Ureter (tissue), 1 donor: ENCODE data around the gene CASZ1. TPM values are rescaled to one million over a fixed set of nuclear protein-coding genes. Genes with fewer than 3 reads are reported as not detected.

Experiments
- DNase-seq: peaks from one replicate; pipeline ENCODE4 v3.0.0-alpha.2; 2020; ENCODE audit warnings: low spot score
- total RNA-seq: library from RNA; stranded (reverse); gene quantifications from one replicate; pipeline ENCODE4 v1.2.4, GENCODE V29; 2023
- donor health status: DM: yes; HTN: yes; CAD: no.

The CASZ1 gene
- total RNA-seq, 1 donor from 2014 or later: 76.8 TPM

DNA sequence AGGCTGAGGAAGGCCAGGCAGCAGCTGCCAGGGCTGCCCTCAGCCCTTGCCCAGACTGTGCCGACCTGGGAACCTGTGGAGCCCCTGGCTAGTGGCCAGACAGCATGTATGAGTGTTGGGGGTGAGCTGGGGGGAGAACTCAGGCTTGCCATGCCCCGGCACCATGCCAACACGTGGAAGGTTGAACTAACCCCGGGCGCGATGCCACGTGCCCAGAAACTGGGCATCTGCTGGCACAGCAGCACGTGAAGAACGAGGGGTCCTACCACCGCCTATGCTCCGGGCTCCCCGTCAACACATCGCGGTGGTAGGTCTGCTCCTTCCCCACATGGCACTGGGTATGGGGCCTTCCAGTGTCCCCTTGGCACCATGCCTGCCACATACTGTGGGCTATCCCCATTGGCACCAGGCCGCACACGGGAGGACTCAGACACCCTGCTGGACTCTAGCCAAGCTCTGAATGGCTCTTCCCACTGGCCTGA lies 68.7 kb downstream of the CASZ1 start:
- no peak for DNase-seq

- DNase-seq: no peak
These were observed 70.1 kb downstream of the CASZ1 start for GRCh38 chr1:10726355-10726754.

- no peak for DNase-seq
These were observed 71.2 kb downstream of the CASZ1 start for GRCh38 chr1:10724948-10725847.

DNA sequence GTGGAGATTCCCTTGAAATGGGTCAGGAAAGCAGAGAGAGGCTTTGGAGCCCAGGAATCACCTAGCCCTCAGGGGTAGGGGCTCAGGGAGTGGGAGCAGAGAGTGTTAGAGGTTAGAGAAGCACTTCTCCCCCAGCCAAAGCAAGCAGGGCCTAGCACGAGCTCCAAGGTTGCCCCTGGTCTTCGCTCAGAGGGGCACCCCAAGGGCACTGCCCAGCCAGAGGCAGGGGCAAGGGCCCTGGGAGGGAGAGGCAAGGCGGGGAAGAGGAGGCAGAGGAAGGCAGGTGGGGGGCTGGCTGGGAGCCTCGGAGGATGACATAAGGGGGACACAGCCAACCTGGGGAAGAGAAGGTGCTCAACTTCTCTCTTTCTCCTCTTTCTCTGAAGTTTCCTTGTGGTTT lies 71.9 kb downstream of the CASZ1 start:
- DNase-seq: no peak

GRCh38 chr1:10724052-10724494 lies 72.4 kb downstream of the CASZ1 start:
- peak; percentile 70 for DNase-seq

DNA sequence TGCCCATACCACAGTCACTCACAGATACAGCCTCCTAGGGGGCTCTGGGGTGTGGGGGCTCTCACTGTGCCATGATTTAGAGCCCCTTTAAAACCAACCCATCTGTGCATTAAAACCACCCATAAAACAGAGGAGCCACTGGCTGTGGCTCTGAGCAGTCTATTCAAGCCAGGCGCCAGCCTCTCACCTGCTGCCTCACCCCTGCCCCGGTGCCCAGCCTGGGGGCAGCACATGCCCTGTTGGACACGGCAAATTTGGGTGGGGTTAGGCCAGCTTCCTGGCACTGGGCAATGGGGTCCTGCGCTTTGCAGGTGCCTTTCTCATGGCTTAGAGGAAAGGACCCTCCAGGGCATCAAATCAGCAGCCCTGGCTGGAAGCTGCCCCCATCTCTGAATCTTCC lies 73.1 kb downstream of the CASZ1 start:
- no peak for DNase-seq

DNA sequence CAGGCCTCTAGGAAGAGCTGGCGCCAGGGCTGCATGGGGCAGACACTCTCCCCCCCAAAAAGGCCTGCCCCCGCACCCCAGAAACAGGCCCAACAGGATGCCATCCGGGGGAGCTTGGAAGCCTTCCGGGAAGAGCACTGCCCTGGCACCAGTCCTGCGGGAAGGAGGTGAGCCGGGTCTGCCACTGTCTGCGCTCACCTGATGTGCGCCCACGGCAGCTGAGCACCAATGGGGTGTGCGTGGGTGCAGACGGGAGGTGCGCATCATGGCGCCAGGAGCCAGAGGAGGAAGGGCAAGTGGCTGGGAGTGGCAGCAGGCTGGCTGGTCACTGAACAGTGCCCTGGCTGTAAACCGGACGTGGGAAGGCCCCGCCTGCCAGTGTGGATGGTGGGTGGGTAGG lies 73.6 kb downstream of the CASZ1 start:
- no peak for DNase-seq

- no peak for DNase-seq
These were observed 74.8 kb downstream of the CASZ1 start for GRCh38 chr1:10721381-10722321.

GRCh38 chr1:10720635-10721034 lies 75.8 kb downstream of the CASZ1 start:
- no peak for DNase-seq

- DNase-seq: no peak
These were observed 78.4 kb downstream of the CASZ1 start for GRCh38 chr1:10718083-10718415.

DNA sequence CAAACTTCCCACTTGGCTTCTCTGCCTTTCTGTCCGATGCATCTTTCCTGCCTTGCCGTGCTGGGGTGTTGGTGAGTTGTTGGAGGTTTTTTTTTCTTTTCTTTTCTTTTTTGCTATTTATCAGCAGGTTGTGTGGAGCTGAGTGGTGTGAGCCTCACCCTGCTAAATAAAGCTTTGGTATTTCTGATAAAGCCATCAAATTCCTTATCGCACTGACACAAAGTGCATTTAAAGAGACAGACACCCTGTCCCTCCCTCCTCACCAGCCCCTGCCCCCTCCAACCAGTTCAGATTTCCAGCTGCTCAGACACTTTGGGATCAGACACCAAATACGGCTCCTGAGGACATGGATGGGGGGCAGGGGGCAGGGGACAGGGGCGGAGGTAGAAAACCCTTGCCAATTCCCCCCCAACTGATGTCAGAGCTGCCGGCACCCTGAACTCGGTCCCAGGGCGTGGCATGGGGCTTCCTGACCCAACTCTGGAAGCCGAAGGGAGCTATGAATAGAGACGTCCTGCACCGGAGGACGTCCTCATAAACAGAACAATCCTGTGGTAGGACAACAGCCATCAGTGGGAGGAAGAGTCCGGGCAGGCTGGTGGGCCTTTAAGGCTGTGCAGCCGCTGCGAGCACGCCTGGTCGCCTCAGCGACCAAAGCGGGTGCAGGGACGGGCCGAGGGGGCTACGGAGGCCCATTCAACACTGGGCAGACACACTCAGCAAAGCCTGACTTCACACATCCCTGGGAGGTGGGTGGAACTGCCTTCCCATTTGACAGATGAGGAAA lies 79.0 kb downstream of the CASZ1 start:
- no peak for DNase-seq

- DNase-seq: no peak
These were observed 79.6 kb downstream of the CASZ1 start for GRCh38 chr1:10716840-10717239.

DNA sequence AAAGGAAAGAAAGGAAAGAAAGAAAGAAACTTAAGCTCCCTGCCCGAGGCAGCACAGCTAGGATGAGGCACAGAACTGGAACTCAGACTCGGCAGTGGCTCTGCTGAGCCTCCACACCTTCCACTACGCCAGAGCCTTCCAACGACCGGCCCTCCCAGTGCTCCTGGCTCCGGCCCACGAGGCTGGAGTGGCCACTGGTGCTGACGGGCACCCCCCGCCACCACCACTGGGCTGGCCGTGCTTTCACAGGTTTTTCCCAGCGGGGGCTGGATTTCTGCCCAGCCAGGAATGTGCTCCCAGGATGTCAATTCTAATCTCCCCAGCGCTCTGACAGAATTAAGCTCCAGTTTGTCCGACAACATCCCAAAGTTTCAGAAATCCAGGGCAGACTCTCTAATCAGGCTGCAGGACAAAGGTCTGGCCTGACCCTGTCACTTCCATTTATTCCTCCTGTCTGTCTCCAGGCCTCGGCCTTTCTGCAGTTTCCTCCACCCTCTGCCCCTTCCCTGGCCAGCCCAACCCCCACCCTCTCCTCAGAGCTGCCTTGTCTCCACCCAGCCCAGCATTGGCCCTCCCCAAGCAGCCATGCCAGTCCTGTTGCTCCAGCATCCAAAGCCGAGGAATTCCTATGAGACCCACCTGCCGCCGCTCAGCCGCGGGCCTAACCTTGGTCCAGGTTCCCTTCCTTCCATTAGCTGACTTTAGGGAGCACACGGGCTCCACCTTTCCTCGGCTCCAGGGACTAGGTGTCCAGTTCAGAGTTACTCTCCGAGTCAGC lies 81.9 kb downstream of the CASZ1 start:
- DNase-seq: no peak

DNA sequence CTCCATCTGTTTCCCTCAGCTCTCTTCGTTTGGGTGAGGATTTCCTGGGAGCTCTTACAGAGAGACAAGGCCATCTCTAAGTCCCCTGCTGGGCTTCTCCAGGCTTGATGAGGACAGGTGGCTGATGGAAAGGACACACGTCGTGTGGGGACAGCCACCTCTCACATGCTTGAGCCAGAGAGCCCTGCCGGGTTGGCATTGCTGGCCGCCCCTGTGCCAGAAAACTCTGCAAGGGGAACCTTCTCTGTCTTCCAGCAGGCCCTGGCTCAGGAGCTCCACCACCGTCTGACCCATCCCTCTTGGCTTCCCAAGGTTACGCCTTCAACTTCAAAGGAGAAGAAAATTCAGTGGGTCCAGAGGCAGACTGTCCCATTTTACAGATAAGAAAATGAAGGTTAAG lies 82.8 kb downstream of the CASZ1 start:
- DNase-seq: no peak

GRCh38 chr1:10712568-10713362 lies 83.7 kb downstream of the CASZ1 start:
- DNase-seq: no peak

- no peak for DNase-seq
These were observed 86.0 kb downstream of the CASZ1 start for GRCh38 chr1:10710489-10710888.

GRCh38 chr1:10709646-10710045 lies 86.8 kb downstream of the CASZ1 start:
- DNase-seq: no peak

- DNase-seq: no peak
These were observed 87.3 kb downstream of the CASZ1 start for GRCh38 chr1:10709165-10709564.

DNA sequence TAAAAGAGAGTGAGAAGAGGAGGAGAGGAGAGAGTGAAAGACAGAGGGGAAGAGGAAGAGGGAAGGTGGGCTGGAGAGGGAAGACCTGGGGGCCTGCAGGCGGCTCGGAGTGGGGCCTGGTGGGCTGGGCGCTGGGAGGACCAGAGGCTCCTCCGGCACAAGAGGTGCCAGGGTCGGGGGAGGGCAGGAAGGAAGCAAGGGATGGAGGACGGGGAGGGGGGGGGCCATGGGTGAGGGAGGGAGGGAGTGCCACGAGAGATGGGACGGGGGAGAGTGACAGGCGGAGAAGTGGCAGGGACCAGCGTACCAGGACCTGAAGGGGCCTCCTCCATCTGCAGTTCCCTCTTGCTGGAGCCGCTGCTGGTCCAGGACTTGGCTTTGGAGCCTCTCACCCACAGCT lies 87.7 kb downstream of the CASZ1 start:
- DNase-seq: no peak

- DNase-seq: no peak
These were observed 89.2 kb downstream of the CASZ1 start for GRCh38 chr1:10707208-10707607.
